Kidney (tissue), 14 donors: ENCODE results near the gene CCDC187. TPM values are rescaled to one million over a fixed set of nuclear protein-coding genes. Genes with fewer than 3 reads are reported as not detected.
A peak's percentile ranks its signal among the peaks of the same experiment; 100 is the strongest.

Source experiments
- DNase-seq, 5 donors: peaks; one replicate each; pipeline ENCODE4 v3.0.0-alpha.2; 2013 to 2020
- FAIRE-seq: peaks from 2 replicates; lab custom pipeline; 2012; peaks lifted over from hg19 to GRCh38; lab: Jason Lieb, UNC
- H3K27ac ChIP-seq, 2 donors: one replicate each; pipeline ENCODE4 v1.7.0; 2013; ENCODE audit warnings: low read depth in 2 of 2, low read length in 2 of 2, inconsistent platforms in 1 of 2
- H3K27me3 ChIP-seq: one replicate; pipeline ENCODE4 v1.7.1; 2013; ENCODE audit warnings: low read length, inconsistent platforms; ENCODE audit not compliant: control insufficient read depth, insufficient read depth
- H3K36me3 ChIP-seq, 3 donors: one replicate each; pipeline versions ENCODE4 v1.7.0 to v1.7.1; 2013; ENCODE audit warnings: low read length in 3 of 3, control low read depth in 1 of 3, inconsistent platforms in 1 of 3; ENCODE audit not compliant: insufficient read depth in 3 of 3, control insufficient read depth in 2 of 3
- H3K4me1 ChIP-seq, 3 donors: one replicate each; pipeline versions ENCODE4 v1.7.0 to v1.7.1; 2013; ENCODE audit warnings: low read length in 3 of 3, inconsistent platforms in 1 of 3, low read depth in 1 of 3; ENCODE audit not compliant: control insufficient read depth in 2 of 3, insufficient read depth in 2 of 3
- H3K4me3 ChIP-seq, 3 donors: one replicate each; pipeline versions ENCODE4 v1.7.0 to v1.8.1; 2013; ENCODE audit warnings: low read length in 3 of 3, control low read depth in 1 of 3, inconsistent platforms in 1 of 3
- H3K9ac ChIP-seq, 3 donors: one replicate each; pipeline versions ENCODE4 v1.7.0 to v1.7.1; 2013; ENCODE audit warnings: low read length in 3 of 3, control low read depth in 1 of 3, inconsistent platforms in 1 of 3
- H3K9me3 ChIP-seq, 3 donors: one replicate each; pipeline versions ENCODE4 v1.7.0 to v1.7.1; 2013; ENCODE audit warnings: low read length in 3 of 3, control low read depth in 1 of 3, inconsistent platforms in 1 of 3; ENCODE audit not compliant: control insufficient read depth in 2 of 3, insufficient read depth in 1 of 3
- CTCF ChIP-seq: IDR thresholded peaks from 3 replicates; pipeline ENCODE4 v1.5.1; 2012; ENCODE audit warnings: mild to moderate bottlenecking, moderate library complexity, borderline replicate concordance; ENCODE audit not compliant: insufficient read depth; ENCODE audit errors: extremely low read depth
- intact Hi-C: fragments of 100-400 bp; cut with DNase I; formaldehyde crosslinking; loops from one replicate; pipeline ENCODE4 v1.11.1; 2022
- polyA plus RNA-seq: library from polyadenylated mRNA; stranded (reverse); fragments of 350-450 nt; fragmentation: Illumina TruSeq; extraction: RNeasy Lipid Tissue Mini Kit (QIAGEN cat#74804); gene quantifications from one replicate; pipeline ENCODE4 v1.2.3, GENCODE V29; 2014; ENCODE audit warnings: low read depth, low replicate concordance; ENCODE audit not compliant: insufficient read depth
- total RNA-seq: library from RNA; stranded (reverse); fragmentation: NEBNext Ultra II Directional; extraction: Animal tissue kit (Norgen Biotek cat#: 25700); gene quantifications from one replicate; pipeline ENCODE4 v1.2.1, GENCODE V29; 2021
- donor health status: control.
- donor health status: control.
- donor health status: control.
- donor health status: control.
- donor health status: control.
- donor health status: DM: yes; HTN: yes; CAD: no.
- donor health status: Normal renal cell carcinoma (clear cell type).

Gene CCDC187
- total and polyA plus RNA-seq, 2 donors from 2014 or later, result 0.84 to 2.3 TPM

GRCh38 chr9:136247947-136248637 lies 55.8 kb downstream of the CCDC187 start:
- DNase-seq (no peak), FAIRE-seq (no peak)
- Histone ChIP-seq H3K9ac (no peak overlapping the region), H3K27me3 (no peaks in the 10 kb centered on the region), H3K36me3 (no peaks in the 10 kb centered on the region), H3K27ac (no peak overlapping the region), H3K4me1 (peaks cover 3 to 12% (median 10%) of the 10 kb centered on the region in 3 donors), H3K4me3 (no peak overlapping the region), H3K9me3 (no peaks in the 10 kb centered on the region)
- intact Hi-C loops, result no loop called here
- TF ChIP-seq CTCF, result no peak

- no peak for DNase-seq
- Histone ChIP-seq H3K4me3 (no peak overlapping the region), H3K27ac (no peak overlapping the region), H3K4me1 (peaks cover 3 to 12% (median 10%) of the 10 kb centered on the region in 3 donors), H3K9me3 (no peaks in the 10 kb centered on the region), H3K9ac (no peak overlapping the region), H3K27me3 (no peaks in the 10 kb centered on the region), H3K36me3 (no peaks in the 10 kb centered on the region)
- intact Hi-C loops, result no loop called here
- no peak for TF ChIP-seq CTCF
- no peak for FAIRE-seq
Observed at GRCh38 chr9:136247551-136247916, 56.4 kb downstream of the CCDC187 start.

GRCh38 chr9:136246849-136247550 lies 56.9 kb downstream of the CCDC187 start:
- H3K27ac ChIP-seq, result no peak overlapping the region
- H3K36me3 ChIP-seq, result no peaks in the 10 kb centered on the region
- H3K9me3 ChIP-seq, result no peaks in the 10 kb centered on the region
- H3K9ac ChIP-seq, result no peak overlapping the region
- H3K4me1 ChIP-seq, result peaks cover 3 to 12% (median 12%) of the 10 kb centered on the region in 3 donors
- H3K4me3 ChIP-seq, result no peak overlapping the region
- DNase-seq (peak in 3 of 5 donors; percentile 21 to 75 (median 74)), FAIRE-seq (no peak)
- TF ChIP-seq CTCF, result no peak
- intact Hi-C loops, result no loop called here
- no peaks in the 10 kb centered on the region for H3K27me3 ChIP-seq
